ENCODE data around the gene VWCE.

Gene VWCE

DNA sequence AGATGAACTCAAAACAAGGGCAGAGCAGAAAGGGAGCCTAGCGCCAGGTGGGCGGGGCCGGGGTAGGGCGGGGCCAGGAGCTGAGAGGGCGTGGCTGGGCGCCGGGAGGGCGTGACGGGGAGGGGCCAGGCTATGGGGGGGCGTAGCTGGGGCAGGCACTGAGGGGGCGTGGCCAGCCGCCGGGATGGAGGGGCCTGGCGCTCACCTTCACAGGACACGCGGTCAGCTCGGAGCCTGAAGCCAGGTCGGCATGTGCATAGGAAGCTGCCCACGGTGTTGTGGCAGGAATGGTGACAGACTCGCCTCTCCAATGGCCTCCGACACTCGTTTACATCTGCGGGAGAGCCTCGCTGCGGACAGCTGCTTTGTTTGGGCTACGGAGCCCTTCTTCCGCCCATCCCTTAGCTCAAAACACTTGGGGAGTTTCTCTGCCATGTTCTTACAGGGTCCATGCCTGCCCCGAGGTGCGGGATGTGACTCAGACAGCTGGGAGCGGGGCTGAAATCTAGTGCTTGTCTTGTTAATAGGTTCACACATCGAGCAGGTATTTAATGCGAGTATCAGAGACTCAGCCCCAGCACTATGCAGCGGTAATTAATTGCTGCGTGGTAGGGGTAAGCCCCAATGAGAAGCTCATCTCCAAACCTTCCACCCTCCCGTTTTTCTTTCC is 13.4 kb downstream of the VWCE start:
- TF ChIP-seq CSDC2 (CRISPR knock-in tag; IDR thresholded peaks at IDR 0.05), result no peak
- no peak for TF ChIP-seq ZNF70 (CRISPR knock-in tag; IDR thresholded peaks at IDR 0.05)
- no peak for TF ChIP-seq ZFP30 (CRISPR knock-in tag; IDR thresholded peaks at IDR 0.05)
- TF ChIP-seq GLIS3 (CRISPR knock-in tag; IDR thresholded peaks at IDR 0.05), result no peak
- TF ChIP-seq BACH2 (CRISPR knock-in tag; IDR thresholded peaks at IDR 0.05; ENCODE audit: borderline replicate concordance), result no peak
- TF ChIP-seq, protein P1, sequence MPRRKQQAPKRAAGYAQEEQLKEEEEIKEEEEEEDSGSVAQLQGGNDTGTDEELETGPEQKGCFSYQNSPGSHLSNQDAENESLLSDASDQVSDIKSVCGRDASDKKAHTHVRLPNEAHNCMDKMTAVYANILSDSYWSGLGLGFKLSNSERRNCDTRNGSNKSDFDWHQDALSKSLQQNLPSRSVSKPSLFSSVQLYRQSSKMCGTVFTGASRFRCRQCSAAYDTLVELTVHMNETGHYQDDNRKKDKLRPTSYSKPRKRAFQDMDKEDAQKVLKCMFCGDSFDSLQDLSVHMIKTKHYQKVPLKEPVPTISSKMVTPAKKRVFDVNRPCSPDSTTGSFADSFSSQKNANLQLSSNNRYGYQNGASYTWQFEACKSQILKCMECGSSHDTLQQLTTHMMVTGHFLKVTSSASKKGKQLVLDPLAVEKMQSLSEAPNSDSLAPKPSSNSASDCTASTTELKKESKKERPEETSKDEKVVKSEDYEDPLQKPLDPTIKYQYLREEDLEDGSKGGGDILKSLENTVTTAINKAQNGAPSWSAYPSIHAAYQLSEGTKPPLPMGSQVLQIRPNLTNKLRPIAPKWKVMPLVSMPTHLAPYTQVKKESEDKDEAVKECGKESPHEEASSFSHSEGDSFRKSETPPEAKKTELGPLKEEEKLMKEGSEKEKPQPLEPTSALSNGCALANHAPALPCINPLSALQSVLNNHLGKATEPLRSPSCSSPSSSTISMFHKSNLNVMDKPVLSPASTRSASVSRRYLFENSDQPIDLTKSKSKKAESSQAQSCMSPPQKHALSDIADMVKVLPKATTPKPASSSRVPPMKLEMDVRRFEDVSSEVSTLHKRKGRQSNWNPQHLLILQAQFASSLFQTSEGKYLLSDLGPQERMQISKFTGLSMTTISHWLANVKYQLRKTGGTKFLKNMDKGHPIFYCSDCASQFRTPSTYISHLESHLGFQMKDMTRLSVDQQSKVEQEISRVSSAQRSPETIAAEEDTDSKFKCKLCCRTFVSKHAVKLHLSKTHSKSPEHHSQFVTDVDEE (CRISPR knock-in tag; IDR thresholded peaks at IDR 0.05), result no peak
- no peak for TF ChIP-seq ZNF565 (CRISPR knock-in tag; conservative IDR thresholded peaks at IDR 0.05; ENCODE audit: low read depth)
- TF ChIP-seq, protein P2, sequence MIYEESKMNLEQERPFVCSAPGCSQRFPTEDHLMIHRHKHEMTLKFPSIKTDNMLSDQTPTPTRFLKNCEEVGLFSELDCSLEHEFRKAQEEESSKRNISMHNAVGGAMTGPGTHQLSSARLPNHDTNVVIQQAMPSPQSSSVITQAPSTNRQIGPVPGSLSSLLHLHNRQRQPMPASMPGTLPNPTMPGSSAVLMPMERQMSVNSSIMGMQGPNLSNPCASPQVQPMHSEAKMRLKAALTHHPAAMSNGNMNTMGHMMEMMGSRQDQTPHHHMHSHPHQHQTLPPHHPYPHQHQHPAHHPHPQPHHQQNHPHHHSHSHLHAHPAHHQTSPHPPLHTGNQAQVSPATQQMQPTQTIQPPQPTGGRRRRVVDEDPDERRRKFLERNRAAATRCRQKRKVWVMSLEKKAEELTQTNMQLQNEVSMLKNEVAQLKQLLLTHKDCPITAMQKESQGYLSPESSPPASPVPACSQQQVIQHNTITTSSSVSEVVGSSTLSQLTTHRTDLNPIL (CRISPR knock-in tag; IDR thresholded peaks at IDR 0.05; ENCODE audit: low read depth), result no peak
- no peak for TF ChIP-seq ZNF8 (CRISPR knock-in tag; IDR thresholded peaks at IDR 0.05)
- no peak for TF ChIP-seq RARB (CRISPR knock-in tag; IDR thresholded peaks at IDR 0.05)
- no peak for TF ChIP-seq ESRRG (CRISPR knock-in tag; IDR thresholded peaks at IDR 0.05)
- TF ChIP-seq, protein P3, sequence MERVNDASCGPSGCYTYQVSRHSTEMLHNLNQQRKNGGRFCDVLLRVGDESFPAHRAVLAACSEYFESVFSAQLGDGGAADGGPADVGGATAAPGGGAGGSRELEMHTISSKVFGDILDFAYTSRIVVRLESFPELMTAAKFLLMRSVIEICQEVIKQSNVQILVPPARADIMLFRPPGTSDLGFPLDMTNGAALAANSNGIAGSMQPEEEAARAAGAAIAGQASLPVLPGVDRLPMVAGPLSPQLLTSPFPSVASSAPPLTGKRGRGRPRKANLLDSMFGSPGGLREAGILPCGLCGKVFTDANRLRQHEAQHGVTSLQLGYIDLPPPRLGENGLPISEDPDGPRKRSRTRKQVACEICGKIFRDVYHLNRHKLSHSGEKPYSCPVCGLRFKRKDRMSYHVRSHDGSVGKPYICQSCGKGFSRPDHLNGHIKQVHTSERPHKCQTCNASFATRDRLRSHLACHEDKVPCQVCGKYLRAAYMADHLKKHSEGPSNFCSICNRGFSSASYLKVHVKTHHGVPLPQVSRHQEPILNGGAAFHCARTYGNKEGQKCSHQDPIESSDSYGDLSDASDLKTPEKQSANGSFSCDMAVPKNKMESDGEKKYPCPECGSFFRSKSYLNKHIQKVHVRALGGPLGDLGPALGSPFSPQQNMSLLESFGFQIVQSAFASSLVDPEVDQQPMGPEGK (CRISPR knock-in tag; IDR thresholded peaks at IDR 0.05; ENCODE audit: borderline replicate concordance), result no peak
- TF ChIP-seq OSR1 (CRISPR knock-in tag; IDR thresholded peaks at IDR 0.05), result no peak
- ATAC-seq, result peak; percentile 76

DNA sequence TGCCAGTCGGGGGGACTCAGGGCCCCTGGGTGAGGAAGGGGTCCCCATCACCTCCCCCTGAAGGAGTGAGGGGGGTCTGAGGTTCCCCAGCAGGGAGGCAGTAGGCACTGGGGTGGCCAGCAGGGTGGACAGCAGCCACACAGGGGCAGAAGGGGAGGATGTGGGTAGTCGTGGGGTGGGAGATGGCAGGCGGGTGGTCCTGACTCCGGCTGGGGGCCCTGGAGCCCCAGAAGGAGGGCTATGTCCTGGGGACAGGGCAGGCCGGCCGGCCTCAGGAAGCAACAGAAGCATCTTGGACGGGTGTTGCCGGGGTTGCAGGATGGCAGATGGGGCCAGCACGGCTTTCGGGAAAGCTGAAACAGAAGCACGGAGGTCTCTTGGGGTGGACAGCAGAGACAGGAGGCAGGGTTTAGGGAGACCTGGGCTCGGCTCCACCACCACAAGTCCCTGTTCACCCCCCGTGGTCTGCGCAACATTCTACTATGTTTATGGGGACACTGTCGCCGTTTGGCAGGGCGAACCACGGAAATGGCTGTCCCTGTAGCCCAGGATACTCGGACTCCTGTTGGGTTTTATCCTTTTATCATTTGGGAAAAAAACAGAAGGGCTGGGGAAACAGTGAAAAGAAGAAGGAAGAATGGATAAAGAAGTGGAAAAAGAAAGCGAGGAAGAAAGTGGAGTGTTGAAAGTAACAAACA is 14.1 kb downstream of the VWCE start:
- ATAC-seq, result no peak
- TF ChIP-seq ZNF70 (CRISPR knock-in tag; IDR thresholded peaks at IDR 0.05), result no peak
- no peak for TF ChIP-seq ZNF565 (CRISPR knock-in tag; conservative IDR thresholded peaks at IDR 0.05; ENCODE audit: low read depth)
- no peak for TF ChIP-seq GLIS3 (CRISPR knock-in tag; IDR thresholded peaks at IDR 0.05)
- TF ChIP-seq, protein P2 (CRISPR knock-in tag; IDR thresholded peaks at IDR 0.05; ENCODE audit: low read depth), result no peak
- no peak for TF ChIP-seq ARNTL (CRISPR knock-in tag; IDR thresholded peaks at IDR 0.05; ENCODE audit: borderline replicate concordance, low read depth)
- TF ChIP-seq ZFP30 (CRISPR knock-in tag; IDR thresholded peaks at IDR 0.05), result no peak
- TF ChIP-seq, protein P1 (CRISPR knock-in tag; IDR thresholded peaks at IDR 0.05), result no peak
- TF ChIP-seq, protein P4, sequence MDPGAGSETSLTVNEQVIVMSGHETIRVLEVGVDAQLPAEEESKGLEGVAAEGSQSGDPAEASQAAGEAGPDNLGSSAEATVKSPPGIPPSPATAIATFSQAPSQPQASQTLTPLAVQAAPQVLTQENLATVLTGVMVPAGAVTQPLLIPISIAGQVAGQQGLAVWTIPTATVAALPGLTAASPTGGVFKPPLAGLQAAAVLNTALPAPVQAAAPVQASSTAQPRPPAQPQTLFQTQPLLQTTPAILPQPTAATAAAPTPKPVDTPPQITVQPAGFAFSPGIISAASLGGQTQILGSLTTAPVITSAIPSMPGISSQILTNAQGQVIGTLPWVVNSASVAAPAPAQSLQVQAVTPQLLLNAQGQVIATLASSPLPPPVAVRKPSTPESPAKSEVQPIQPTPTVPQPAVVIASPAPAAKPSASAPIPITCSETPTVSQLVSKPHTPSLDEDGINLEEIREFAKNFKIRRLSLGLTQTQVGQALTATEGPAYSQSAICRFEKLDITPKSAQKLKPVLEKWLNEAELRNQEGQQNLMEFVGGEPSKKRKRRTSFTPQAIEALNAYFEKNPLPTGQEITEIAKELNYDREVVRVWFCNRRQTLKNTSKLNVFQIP (CRISPR knock-in tag; IDR thresholded peaks at IDR 0.05; ENCODE audit: borderline replicate concordance, low read depth), result no peak
- TF ChIP-seq BACH2 (CRISPR knock-in tag; IDR thresholded peaks at IDR 0.05; ENCODE audit: borderline replicate concordance), result no peak
- TF ChIP-seq CSDC2 (CRISPR knock-in tag; IDR thresholded peaks at IDR 0.05), result no peak
- TF ChIP-seq RARB (CRISPR knock-in tag; IDR thresholded peaks at IDR 0.05), result no peak
- TF ChIP-seq, protein P5, sequence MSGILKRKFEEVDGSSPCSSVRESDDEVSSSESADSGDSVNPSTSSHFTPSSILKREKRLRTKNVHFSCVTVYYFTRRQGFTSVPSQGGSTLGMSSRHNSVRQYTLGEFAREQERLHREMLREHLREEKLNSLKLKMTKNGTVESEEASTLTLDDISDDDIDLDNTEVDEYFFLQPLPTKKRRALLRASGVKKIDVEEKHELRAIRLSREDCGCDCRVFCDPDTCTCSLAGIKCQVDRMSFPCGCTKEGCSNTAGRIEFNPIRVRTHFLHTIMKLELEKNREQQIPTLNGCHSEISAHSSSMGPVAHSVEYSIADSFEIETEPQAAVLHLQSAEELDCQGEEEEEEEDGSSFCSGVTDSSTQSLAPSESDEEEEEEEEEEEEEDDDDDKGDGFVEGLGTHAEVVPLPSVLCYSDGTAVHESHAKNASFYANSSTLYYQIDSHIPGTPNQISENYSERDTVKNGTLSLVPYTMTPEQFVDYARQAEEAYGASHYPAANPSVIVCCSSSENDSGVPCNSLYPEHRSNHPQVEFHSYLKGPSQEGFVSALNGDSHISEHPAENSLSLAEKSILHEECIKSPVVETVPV (CRISPR knock-in tag; IDR thresholded peaks at IDR 0.05), result no peak
- TF ChIP-seq ISL1 (CRISPR knock-in tag; IDR thresholded peaks at IDR 0.05), result no peak
- TF ChIP-seq TOX (CRISPR knock-in tag; IDR thresholded peaks at IDR 0.05; ENCODE audit: borderline replicate concordance), result no peak
- TF ChIP-seq ESRRG (CRISPR knock-in tag; IDR thresholded peaks at IDR 0.05), result no peak
- TF ChIP-seq TCF4 (CRISPR knock-in tag; IDR thresholded peaks at IDR 0.05; ENCODE audit: borderline replicate concordance), result no peak
- TF ChIP-seq, protein P3 (CRISPR knock-in tag; IDR thresholded peaks at IDR 0.05; ENCODE audit: borderline replicate concordance), result no peak
- TF ChIP-seq SNAI2 (CRISPR knock-in tag; IDR thresholded peaks at IDR 0.05), result no peak
- no peak for TF ChIP-seq ZC3H10 (CRISPR knock-in tag; IDR thresholded peaks at IDR 0.05)
